CD4-positive, alpha-beta T cell treated with Interleukin-1 beta for 1 hour (primary cell): ENCODE data around the gene DDN.

Source experiments
- DNase-seq, 2 donors: peaks; one replicate each; pipeline ENCODE4 v3.0.0-alpha.2; 2020 to 2022

DDN gene

DNA sequence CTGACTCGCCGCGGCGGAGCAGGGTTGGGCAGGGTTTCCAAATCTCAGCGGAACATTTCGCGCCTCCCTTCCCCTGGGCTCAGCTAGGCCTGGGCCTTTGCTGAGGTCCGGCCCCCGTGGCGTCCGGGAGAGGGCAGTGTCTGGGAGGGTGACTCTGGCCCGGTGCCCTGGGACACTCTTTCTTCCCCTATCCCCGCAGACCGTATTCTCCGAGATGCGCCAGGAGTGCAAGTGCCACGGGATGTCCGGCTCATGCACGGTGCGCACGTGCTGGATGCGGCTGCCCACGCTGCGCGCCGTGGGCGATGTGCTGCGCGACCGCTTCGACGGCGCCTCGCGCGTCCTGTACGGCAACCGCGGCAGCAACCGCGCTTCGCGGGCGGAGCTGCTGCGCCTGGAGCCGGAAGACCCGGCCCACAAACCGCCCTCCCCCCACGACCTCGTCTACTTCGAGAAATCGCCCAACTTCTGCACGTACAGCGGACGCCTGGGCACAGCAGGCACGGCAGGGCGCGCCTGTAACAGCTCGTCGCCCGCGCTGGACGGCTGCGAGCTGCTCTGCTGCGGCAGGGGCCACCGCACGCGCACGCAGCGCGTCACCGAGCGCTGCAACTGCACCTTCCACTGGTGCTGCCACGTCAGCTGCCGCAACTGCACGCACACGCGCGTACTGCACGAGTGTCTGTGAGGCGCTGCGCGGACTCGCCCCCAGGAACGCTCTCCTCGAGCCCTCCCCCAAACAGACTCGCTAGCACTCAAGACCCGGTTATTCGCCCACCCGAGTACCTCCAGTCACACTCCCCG, 18.0 kb downstream of the DDN start:
- DNase-seq = peak; percentile 55 to 66

DNA sequence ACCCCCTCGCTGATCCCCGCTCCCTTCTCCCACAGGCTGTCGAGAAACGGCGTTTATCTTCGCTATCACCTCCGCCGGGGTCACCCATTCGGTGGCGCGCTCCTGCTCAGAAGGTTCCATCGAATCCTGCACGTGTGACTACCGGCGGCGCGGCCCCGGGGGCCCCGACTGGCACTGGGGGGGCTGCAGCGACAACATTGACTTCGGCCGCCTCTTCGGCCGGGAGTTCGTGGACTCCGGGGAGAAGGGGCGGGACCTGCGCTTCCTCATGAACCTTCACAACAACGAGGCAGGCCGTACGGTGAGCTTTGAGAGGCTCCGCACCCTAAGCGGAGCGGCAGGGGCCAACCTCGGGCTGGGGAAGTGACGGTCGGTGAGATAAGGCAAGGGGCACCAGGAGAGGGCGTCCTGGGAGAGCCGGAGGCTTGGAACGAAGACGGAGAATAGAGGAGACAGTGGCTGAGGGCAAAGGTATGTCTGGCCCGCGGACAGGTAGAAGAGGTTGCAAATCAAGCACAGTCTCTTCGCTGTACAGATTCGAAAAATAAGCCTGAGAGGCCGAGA, 18.7 kb downstream of the DDN start:
- DNase-seq = peak; percentile 36 to 41

DNA sequence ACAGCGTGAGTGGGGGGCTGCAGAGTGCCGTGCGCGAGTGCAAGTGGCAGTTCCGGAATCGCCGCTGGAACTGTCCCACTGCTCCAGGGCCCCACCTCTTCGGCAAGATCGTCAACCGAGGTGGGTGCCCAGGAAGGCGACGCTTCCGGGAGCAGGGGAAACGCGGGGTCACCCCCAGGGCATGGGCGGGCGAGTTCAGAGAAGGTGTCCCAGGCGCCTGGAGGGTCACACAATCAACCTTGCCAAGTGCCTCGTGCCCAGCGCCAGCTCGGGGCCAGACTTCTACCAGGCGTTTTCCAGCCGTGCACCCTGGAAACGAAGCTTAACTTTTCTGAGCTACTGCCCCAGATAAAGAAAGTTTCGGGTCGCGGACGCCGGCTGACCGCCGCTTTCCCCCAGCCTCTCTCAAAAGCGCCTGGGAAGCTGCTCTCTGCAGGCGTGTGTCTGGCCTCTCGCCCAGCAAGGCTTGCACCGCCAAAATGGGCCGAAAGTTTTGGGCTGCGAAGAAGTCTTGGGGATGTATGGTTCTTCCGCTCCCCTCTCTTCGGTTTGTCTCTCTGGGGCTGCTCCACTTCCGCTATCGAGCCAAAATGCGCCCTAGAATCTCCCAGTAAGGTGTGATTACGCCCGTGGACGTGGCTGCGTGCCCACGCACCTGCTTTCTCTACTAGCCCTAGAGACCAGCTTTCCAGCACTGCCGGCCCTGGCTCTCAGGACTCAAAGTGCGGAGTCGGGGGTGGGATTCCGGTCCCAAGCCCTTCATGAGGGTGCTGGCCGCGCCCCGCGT, 19.4 kb downstream of the DDN start:
- DNase-seq = peak; percentile 43 to 56

DNA sequence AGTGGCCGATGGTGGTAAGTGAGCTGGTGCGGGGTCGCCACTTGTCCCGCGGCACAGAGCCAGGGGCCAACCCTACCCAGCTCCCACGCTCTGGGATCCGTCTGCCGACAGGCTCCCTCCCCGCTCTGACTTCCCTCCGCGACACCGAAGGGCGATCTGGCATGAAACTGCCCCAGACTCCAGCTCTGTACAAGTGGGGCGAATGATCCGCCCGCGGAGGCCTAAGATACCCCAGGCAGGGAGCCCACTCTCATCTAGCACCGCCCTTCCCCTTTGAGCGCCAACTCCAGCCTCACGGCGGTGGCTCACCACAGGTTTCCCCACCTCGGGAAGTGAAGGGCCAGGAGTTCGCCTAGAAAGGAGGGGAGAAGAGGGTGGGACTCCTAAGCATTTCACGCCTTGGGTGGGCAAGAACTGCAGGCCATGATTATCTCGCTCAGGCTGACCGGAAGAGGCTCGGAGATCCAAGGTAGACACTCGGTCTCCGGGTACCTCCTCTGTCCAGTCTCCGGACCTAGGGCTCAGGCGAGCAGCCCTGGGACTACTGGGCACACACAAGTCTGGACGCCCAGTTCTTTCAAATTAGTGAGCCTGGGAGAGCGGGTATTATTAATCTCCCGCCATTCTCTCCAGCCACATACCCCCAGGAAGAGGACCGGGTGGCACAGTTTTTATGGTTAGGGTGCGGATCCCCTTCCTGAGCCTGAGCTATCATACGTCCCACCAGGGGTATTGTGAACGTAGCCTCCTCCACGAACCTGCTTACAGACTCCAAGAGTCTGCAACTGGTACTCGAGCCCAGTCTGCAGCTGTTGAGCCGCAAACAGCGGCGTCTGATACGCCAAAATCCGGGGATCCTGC, 20.2 kb downstream of the DDN start:
- no peak for DNase-seq

DNA sequence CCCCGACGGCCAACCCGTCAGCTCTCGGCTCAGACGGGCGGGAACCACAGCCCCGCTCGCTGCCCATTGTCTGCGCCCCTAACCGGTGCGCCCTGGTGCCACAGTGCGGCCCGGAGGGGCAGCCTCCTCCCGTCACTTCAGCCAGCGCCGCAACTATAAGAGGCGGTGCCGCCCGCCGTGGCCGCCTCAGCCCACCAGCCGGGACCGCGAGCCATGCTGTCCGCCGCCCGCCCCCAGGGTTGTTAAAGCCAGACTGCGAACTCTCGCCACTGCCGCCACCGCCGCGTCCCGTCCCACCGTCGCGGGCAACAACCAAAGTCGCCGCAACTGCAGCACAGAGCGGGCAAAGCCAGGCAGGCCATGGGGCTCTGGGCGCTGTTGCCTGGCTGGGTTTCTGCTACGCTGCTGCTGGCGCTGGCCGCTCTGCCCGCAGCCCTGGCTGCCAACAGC, 20.9 kb downstream of the DDN start, which contains the start of gene WNT1:
Gene WNT1, plus strand, starts transcription at position 32 of the 450 bp plus-strand sequence. Its CDS starts 329 bp downstream, at position 361.
- DNase-seq = no peak

DNA sequence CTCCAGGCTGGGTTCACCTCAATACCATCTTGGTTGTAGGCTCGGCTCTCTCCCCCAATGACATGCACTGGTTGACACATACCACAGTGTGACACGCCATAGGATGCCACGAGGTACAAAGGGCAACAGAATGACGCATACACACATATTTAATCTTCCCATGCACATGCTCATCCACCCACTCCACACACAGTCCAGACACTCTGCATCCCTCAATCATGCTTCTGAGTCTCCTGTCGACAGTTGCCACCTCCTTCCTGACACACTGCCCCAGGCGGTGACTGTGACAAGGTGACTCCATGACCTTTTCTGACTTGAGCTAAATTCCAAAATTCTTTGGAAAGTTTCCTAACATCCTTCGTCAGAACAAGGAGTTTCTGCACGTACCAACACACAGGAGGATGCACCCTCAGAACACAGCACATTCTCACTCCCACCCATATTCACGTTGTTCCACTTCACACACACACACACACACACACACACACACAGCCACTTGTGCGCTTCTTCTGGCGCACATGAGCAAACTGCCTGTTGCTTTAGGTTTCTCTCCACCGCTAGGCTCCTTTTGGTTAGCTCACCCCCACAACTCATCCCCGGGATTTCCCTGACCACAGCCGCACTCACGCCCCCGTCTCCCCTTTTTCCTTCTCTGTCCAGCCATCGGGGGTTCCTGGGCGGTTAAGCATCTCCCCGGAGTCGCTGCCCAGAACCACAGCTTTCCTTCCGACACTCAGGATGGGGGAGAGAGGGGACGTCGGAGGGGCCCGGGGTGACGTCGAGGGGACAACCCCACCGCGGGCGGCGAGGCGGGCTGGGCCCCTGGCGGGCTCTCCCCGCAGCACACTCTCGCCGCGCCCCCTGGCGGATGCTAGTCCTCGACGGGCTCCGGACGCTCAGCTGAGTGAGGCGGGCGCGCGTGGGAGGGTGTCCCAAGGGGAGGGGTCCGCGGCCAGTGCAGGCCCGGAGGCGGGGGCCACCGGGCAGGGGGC, 21.6 kb downstream of the DDN start:
- DNase-seq = peak; percentile 81 to 85

DNA sequence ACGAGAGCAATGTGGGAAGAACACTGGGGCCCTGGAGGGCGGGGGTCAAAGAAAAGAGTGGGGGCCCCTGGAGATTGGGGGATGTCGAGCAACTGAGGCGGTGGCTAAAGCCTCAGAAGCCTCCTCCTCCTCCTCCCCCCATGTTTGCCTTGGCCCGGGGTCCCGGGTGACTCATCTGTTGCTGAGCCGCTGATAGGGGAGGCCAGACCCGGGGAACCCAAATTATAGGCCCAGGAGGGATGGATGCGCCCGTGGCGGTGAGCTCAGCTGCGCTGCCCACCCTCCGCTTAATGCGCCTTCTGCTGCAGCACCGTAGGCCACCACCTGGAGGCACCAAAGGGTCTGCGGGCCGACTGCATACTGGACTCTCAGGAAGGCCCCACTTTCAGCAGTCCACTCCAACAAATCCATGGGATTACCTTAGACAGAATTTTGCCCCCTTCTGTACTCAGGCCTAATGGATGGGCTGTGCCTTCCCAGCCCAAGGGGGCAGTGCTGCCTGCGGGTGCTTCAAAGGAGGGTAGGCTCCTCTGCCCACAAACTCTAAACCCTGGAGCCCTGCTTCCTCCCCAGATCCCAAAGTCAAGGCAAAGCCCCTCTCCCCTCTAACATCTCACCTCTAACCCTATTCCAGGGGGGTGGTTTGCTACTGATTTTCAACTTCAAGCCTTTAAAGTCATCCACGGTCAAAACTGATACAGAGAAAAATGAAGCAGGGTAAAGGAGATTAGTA, 25.1 kb downstream of the DDN start:
- DNase-seq = no peak

DNA sequence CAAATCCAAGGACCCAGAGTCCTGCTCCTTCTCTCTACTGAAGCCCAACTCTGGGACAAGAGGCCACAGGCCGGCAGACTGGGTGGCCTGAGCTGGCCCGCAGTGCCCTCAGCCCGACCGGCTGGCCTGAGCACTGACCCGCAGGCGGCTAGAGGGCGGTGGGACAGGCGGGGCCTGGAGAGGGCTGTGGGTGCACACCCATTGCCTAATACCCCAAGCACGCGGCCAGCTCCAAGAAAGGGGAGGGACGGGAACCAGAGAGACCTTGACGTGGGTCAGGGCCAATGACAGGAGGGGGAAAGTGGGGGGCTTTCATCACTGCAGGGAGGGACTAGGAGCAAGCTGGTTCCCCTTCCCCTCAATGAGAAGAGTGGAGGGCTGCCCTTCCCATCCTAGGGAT, 25.6 kb downstream of the DDN start:
- no peak for DNase-seq

DNA sequence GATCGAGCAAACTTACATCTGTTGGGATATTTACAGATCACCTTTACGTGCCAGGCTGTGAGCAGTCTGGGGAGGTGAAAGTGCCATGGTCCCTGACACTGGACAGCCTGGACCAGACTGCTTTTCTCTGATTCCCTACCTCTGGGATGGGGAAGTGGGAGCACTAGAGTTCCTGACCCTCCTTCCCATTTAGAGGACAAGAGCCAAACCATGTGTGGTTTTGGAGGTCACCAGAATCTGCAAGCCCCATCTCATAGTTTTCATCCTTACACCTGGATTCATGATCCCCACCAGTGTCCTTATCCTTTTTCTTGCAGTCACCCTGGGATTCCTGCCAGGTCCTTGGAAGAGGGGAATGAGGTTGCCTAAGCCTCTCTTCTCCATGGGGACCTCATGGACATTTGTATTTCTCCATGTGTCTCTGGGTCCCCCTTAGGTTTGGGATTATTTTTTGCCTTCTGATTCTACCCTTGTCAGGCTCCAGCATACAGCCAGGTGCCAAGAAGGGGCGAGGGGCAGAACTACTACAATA, 26.2 kb downstream of the DDN start:
- no peak for DNase-seq

DNA sequence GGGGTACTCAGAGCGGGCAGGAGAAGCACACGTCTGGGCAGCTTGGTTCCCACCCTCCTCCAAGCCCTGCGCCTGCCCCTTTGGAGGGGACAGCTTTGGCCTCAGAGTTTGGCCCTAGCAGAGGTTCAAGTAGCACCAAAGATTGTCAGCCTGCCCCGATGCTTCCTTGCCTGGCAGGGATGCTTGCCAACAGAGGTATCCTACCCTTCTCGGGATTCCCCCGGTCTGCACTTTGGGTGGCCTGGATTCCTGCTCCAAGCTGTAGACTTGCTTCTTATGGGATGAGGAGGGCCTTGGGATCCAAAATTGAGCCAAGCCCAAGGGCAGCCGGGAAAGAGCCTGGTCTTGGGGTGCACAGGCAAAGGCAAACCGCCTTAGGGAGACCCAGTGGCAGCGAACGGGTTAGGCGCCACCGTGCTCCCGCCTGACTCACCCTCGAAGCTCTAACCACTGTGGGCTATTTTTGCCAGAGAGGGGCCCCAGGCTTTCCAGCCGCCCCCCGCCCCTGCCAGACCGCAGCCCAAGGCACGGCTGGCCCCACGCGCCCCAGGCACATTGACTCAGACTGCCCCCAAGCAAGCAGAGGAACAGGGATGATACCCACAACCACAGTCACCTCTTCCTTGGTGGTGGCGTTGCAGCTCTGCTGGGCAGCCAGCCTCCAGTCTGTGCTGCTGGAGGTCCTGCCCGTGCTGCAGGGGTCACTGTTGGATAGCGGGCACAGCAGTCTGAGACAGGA, 26.8 kb downstream of the DDN start:
- DNase-seq = no peak

DNA sequence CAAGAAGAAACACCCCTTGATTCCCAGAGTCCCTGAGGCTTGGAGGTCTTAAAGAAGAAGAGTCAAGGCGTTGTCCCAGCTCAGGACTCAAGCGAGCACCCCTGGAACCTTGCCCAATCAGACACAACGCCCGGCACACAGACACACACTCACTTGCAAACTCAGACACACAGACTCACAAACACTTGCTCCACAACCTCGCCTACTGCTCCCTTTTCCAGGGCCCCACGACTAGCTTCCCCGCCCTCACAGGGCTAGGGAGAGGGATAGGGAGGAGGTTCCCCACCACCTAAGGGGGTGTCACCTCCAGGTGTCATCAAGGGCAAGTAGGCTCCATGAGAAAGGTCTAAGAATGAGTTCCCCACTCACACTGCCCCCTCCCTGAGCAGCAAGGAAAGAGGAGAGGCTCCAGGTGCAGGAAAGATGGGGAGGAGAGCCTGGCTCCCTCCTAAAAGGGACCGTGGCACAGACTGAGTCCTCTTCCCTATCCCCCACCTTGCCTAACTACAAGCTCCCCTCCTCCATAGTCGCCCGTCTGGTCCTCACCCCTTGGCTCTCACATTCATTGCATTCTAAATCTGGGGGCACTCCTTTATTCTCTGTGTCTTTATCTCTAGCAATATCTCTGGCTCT, 28.4 kb downstream of the DDN start:
- no peak for DNase-seq

DNA sequence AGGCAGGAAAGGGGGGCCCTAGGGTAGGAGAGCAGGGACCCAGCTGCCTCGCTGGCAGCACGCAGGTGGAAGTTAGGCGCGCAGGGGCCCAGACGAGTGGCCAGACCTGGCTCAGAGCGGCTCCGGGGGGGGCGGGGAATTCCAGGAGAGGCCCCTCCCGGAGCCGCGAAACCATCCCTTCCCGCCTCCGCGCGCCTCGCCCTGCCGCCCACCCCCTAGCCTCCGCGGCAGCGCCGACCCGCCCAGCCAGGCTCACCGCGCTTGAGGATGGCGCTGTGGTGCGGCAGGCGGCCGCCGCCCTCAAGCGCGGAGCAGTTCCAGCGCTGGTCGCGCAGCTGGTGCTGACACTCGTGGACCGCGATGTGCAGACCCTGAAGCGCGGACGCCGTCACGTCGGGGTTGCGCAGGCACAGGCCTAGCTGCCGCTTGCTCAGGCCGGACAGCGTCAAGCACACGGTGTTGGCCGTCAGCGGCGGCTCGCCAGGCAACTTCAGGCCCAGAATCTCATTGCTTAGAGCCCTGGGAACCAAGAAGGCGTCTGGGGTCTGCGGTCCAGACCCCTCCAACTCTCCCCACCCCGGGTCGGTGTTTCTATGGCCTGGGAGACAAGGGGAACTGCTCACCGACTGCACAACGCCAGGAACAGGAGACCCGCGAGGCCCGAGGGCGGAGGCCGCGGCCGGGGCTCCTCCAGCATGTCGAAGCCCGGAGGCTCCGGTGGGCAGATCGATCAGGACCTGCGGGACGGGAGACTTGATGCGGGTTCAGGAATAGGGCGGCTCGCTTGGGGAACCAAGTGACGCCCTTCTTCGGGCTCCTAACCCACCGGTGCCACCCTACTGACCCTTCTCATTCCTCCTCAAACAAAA, 29.1 kb downstream of the DDN start:
- peak in 1 of 2 donors; percentile 46 for DNase-seq

DNA sequence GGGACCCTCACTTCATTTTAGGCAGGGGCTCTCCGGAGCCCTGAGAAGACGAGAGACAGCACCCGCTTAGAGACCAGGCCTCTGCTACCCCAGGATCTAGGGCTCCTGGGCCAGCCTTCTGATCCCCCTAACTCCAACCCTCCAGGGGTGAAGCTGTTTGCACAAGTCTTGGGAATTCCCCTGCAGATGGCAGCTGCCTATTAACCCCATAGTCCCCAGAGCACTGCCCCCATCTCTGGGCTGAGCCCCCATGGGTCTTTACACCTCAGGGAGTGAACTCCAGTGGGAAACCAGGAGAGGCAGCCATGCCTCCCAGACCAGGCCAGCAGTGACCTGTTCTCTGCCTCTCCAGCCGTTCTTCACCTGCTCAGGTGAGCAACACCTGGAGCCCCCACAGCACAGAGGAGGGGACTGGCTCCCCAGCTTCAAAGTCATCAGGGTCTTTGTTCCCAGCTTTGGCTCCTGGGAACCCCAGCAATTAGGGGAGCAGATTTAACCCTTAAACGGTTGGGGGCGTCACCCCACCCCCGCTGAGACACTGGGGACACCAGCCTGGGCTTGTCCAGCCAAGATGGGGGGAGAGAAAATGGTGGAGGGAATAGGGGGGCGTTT, 29.9 kb downstream of the DDN start:
- no peak for DNase-seq

DNA sequence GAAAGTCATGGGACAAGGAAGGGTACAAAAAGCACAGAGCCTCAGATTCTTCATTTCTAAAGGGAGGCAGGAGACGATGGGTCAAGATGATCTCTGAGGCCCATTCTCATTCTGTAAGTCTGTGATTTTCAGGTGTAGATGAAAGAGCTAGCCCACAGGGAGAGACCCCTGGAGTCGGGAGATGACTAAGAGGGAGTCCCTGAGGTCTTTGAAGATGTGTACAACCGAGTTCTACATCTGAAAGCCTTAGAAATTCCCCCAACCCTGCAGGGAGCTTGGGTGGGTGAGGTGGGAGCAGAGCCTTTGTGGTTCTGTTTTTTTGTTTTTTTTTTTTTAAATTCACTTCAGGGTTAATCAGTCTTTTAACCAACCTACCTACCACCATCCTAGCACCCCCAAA, 30.7 kb downstream of the DDN start:
- no peak for DNase-seq

DNA sequence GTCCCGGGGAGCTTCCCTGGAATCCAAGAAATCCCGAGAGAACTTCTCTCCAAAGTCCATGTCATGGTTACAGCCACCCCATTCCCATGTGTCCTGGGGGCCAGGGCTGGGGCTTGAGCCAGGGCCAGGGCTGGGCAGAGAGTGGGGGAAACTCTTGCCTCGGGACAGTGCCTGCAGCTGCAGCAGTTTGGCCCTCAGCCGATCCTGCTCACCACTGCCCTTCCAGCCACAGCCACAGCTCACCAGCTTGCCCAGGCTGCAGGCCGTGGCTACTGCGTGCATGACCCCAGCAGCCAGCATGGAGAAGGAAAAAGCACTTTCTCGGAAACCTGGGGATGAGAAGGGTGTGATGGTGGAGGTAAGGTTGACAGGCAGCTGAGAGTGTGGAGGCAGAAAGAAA, 31.2 kb downstream of the DDN start:
- DNase-seq = no peak

DNA sequence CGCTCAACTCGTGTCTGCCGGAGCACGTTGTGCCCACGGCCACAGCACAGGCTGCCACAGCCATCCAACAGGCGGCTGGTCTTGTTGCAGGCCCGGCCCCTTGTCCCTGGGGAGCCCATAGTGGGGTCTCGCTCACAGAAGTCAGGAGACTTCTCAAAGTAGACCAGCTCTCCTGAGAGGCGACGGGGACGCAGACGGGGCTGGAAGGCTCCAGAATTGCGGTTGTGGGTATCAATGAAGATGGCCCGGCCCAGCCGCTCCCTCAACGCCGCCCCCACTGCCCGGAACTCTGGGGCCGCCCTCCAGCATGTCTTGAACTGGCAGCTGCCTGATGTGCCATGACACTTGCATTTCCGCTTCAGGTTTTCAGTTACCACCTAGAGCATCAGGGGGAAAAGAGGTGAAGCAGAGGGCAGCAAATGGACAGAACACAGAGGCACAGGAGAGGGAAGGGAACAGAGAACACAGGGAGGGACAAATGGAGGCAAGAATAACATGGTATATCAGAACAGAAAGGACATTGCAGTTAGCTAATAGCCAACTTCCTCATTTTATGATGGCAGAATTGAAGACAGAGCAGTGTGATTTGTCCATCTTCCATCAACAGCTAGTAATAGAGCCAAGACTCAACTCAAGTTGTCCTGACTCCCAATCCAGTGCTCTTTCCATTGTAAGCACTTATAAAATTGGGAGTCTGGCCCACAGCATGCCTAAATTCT, 32.8 kb downstream of the DDN start:
- no peak for DNase-seq

DNA sequence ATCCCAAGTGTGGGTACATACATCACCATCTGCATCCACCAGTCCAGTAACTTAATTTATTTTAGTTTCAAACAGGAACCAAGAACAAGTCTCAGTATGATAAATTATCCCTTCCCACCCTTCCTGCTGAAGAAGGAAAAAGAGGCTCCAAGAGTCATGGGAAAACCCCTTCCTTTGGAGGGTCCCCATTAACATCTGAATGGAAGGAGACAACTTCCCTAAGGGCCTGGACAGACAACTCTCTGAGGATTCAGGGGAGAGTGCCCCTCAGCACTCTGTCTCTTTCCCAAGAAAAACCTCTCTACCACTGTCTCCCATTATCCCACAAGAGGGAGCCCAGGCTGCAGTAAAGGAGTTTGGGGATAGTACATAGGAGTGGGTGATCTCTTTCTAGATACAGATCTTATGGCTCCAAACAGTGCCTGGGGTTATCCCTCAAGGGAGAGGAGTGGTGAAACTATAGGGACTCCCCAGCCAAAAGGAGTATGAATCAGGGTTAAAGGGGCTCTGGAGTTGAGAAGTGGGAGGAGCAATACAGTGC, 33.8 kb downstream of the DDN start:
- no peak for DNase-seq
